Keratinocyte (primary cell): ENCODE data around the gene STIM1. TPM values are rescaled to one million over a fixed set of nuclear protein-coding genes. Genes with fewer than 3 reads are reported as not detected.

ENCODE experiments used
- DNase-seq: peaks from one replicate; pipeline ENCODE4 v3.0.0-alpha.2; 2011; ENCODE audit warnings: low read depth, missing footprints, low spot score
- FAIRE-seq: peaks from 2 replicates; lab custom pipeline; 2011; peaks lifted over from hg19 to GRCh38; lab: Jason Lieb, UNC
- H2AFZ ChIP-seq: 2 replicates; pipeline ENCODE4 v1.6.0; 2012; ENCODE audit warnings: low read length, control low read depth, inconsistent platforms; ENCODE audit not compliant: control insufficient read depth
- H3K27ac ChIP-seq: 2 replicates; pipeline ENCODE4 v1.5.1; 2011; ENCODE audit warnings: low read length; ENCODE audit not compliant: control insufficient read depth, insufficient read depth
- H3K27me3 ChIP-seq: 3 replicates; pipeline ENCODE4 v1.6.0; 2011; ENCODE audit warnings: low read length; ENCODE audit not compliant: control insufficient read depth, insufficient read depth; ENCODE audit errors: extremely low read depth
- H3K36me3 ChIP-seq, 2 experiments: 2 replicates in 1 of 2; 3 replicates in 1 of 2; pipeline ENCODE4 v1.5.1; 2011; ENCODE audit warnings: low read length in 2 of 2, mild to moderate bottlenecking in 1 of 2; ENCODE audit not compliant: control insufficient read depth in 2 of 2, insufficient read depth in 2 of 2; ENCODE audit errors: extremely low read depth in 1 of 2
- H3K4me1 ChIP-seq: 3 replicates; pipeline ENCODE4 v1.5.1; 2011; ENCODE audit warnings: low read length; ENCODE audit not compliant: control insufficient read depth, insufficient read depth; ENCODE audit errors: extremely low read depth
- H3K4me2 ChIP-seq: 3 replicates; pipeline ENCODE4 v1.6.0; 2011; ENCODE audit warnings: low read depth, low read length; ENCODE audit not compliant: control insufficient read depth, insufficient read depth; ENCODE audit errors: extremely low read depth
- H3K4me3 ChIP-seq, 3 experiments: fragments of 200-600 bp in 1 of 3; sonication (generic) in 1 of 3; 2 replicates in 2 of 3; 3 replicates in 1 of 3; pipeline ENCODE4 v1.5.1; 2011 to 2016; ENCODE audit warnings: low read length in 3 of 3, mild to moderate bottlenecking in 3 of 3, control low read depth in 2 of 3, inconsistent platforms in 1 of 3, low read depth in 1 of 3, mixed read lengths in 1 of 3, mixed run types in 1 of 3, moderate library complexity in 1 of 3; ENCODE audit not compliant: control insufficient read depth in 2 of 3, insufficient read depth in 2 of 3; ENCODE audit errors: extremely low read depth in 1 of 3
- H3K79me2 ChIP-seq: 2 replicates; pipeline ENCODE4 v1.6.0; 2012; ENCODE audit warnings: low read length; ENCODE audit not compliant: control insufficient read depth, insufficient read depth
- H3K9ac ChIP-seq: 3 replicates; pipeline ENCODE4 v1.6.0; 2011; ENCODE audit warnings: low read length; ENCODE audit not compliant: control insufficient read depth, insufficient read depth; ENCODE audit errors: extremely low read depth
- H3K9me1 ChIP-seq: 3 replicates; pipeline ENCODE4 v1.6.0; 2011; ENCODE audit warnings: low read length; ENCODE audit not compliant: control insufficient read depth, insufficient read depth; ENCODE audit errors: extremely low read depth
- H3K9me3 ChIP-seq: 2 replicates; pipeline ENCODE4 v1.5.1; 2012; ENCODE audit warnings: low read depth, low read length; ENCODE audit not compliant: control insufficient read depth
- H4K20me1 ChIP-seq: 3 replicates; pipeline ENCODE4 v1.6.0; 2011; ENCODE audit warnings: low read length; ENCODE audit not compliant: control insufficient read depth, insufficient read depth; ENCODE audit errors: extremely low read depth
- EZH2 ChIP-seq: IDR thresholded peaks from one replicate; pipeline ENCODE4 v1.6.1; 2012; ENCODE audit warnings: inconsistent platforms, mild to moderate bottlenecking, low read length, moderate library complexity
- dilution Hi-C: fragments of 300-500 bp; cut with MboI; formaldehyde crosslinking; loops from one replicate; pipeline ENCODE4 v1.7.0; 2020; ENCODE audit warnings: low sequenced_read_pairs; ENCODE audit not compliant: extremely low pct_ligation_motif_present
- polyA plus RNA-seq, 5 experiments: library from polyadenylated mRNA; depleted of rRNA in 3 of 5; stranded (reverse) in 3 of 5; stranded (forward) in 1 of 5; unstranded in 1 of 5; fragments of >200 nt; gene quantifications; 1 replicate in 1 of 5; 2 replicates in 3 of 5; 3 replicates in 1 of 5; pipeline versions ENCODE4 v1.2.1 to v1.2.3, GENCODE V29; 2011 to 2012; ENCODE audit warnings: missing spikeins in 2 of 5, low read depth in 1 of 5, low replicate concordance in 1 of 5
- TF ChIP-seq, protein P1 (sequence below), 3 experiments: IDR thresholded peaks in 1 of 3; conservative IDR thresholded peaks in 1 of 3; optimal IDR thresholded peaks in 1 of 3; 2 replicates in 2 of 3; 3 replicates in 1 of 3; pipeline versions ENCODE3 to v1.5.1; 2011; ENCODE audit warnings: low read length in 3 of 3, mild to moderate bottlenecking in 3 of 3, moderate library complexity in 2 of 3, control low read depth in 1 of 3, inconsistent platforms in 1 of 3; ENCODE audit not compliant: insufficient read depth in 2 of 3; ENCODE audit errors: extremely low read depth in 1 of 3

STIM1 gene
- polyA plus RNA-seq, 1 donor (not counting 4 experiments of a cell fraction or from before 2014, with no cell fraction given) = 23.7 TPM

DNA sequence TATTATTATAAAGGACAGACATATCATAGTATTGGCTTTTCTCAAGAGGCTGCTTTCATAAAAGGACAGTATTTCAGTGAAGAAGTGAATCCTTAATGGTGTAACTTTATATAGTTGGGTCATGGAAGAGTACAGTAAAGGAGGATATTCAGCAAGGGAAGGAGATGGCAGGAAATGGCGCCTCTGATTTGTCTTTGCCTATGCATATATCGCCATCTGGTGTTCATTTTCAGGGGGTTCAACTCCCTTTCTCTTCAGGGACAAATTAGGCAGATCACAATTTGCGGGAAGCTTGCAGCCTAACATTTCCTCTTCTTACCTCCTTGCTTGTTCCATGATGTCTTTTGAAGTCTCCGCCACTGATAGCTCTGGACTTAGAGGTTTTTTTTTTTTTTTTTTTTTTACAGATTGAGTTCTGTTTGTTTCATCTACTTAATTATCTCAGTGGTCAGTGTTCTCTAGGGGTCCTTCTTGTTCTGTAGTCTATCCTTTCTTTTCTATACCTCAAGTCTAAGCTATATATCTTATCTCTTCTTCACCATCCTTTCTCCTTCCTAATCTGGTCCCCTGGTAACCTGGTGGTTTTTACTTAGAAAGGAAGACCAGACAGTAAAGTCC is 217.3 kb downstream of the STIM1 start:
- peak; percentile 92 for FAIRE-seq
- Histone ChIP-seq H3K27ac (no peak overlapping the region), H2AFZ (no peak overlapping the region), H3K9me1 (no peaks in the 10 kb centered on the region), H3K9me3 (no peaks in the 10 kb centered on the region), H3K9ac (no peak overlapping the region), H3K4me2 (no peak overlapping the region), H3K27me3 (no peaks in the 10 kb centered on the region), H3K36me3 (peaks cover 0 to 5% of the 10 kb centered on the region in 2 experiments), H3K4me1 (peaks cover 13% of the 10 kb centered on the region), H3K4me3 (no peak overlapping the region), H4K20me1 (no peaks in the 10 kb centered on the region), H3K79me2 (no peaks in the 10 kb centered on the region)
- dilution Hi-C loops = loop anchor here (25.0 kb wide), 2 partner anchors 110 to 210 kb away; partner anchors contain the start of gene STIM1
- no peak for DNase-seq
- TF ChIP-seq, protein P1, sequence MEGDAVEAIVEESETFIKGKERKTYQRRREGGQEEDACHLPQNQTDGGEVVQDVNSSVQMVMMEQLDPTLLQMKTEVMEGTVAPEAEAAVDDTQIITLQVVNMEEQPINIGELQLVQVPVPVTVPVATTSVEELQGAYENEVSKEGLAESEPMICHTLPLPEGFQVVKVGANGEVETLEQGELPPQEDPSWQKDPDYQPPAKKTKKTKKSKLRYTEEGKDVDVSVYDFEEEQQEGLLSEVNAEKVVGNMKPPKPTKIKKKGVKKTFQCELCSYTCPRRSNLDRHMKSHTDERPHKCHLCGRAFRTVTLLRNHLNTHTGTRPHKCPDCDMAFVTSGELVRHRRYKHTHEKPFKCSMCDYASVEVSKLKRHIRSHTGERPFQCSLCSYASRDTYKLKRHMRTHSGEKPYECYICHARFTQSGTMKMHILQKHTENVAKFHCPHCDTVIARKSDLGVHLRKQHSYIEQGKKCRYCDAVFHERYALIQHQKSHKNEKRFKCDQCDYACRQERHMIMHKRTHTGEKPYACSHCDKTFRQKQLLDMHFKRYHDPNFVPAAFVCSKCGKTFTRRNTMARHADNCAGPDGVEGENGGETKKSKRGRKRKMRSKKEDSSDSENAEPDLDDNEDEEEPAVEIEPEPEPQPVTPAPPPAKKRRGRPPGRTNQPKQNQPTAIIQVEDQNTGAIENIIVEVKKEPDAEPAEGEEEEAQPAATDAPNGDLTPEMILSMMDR (optimal IDR thresholded peaks at IDR 0.05 in 1 of 3, IDR thresholded peaks at IDR 0.05 in 1 of 3, conservative IDR thresholded peaks at IDR 0.05 in 1 of 3; ENCODE audit: extremely low read depth in 1 of 3, insufficient read depth in 2 of 3, low read length in 3 of 3) = peak; percentile 76 to 90 (median 82)
- TF ChIP-seq EZH2 = no peak

- Histone ChIP-seq H3K36me3 (peaks cover 0 to 5% of the 10 kb centered on the region in 2 experiments), H4K20me1 (no peaks in the 10 kb centered on the region), H3K27ac (no peak overlapping the region), H3K9ac (no peak overlapping the region), H3K4me2 (no peak overlapping the region), H2AFZ (no peak overlapping the region), H3K27me3 (no peaks in the 10 kb centered on the region), H3K9me1 (no peaks in the 10 kb centered on the region), H3K9me3 (no peaks in the 10 kb centered on the region), H3K4me1 (peaks cover 13% of the 10 kb centered on the region), H3K4me3 (no peak overlapping the region), H3K79me2 (no peaks in the 10 kb centered on the region)
- no peak for DNase-seq
- TF ChIP-seq, protein P1 (optimal IDR thresholded peaks at IDR 0.05 in 1 of 3, IDR thresholded peaks at IDR 0.05 in 1 of 3, conservative IDR thresholded peaks at IDR 0.05 in 1 of 3; ENCODE audit: extremely low read depth in 1 of 3, insufficient read depth in 2 of 3, low read length in 3 of 3) = no peak
- no peak for TF ChIP-seq EZH2
- no peak for FAIRE-seq
- dilution Hi-C loops = loop anchor here (25.0 kb wide), 2 partner anchors 112 to 212 kb away; partner anchors contain the start of gene STIM1
Measured at GRCh38 chr11:4074266-4074665, 218.8 kb downstream of the STIM1 start.
